IPS-15b (cell line): ENCODE data around the gene TIMM22.
A peak's percentile ranks its signal among the peaks of the same experiment; 100 is the strongest.

Experiments used
- H3K27me3 ChIP-seq: one replicate; pipeline ENCODE4 v1.6.1; 2013; ENCODE audit warnings: low read length; ENCODE audit not compliant: control insufficient read depth, insufficient read depth
- H3K36me3 ChIP-seq: one replicate; pipeline ENCODE4 v1.6.1; 2013; ENCODE audit warnings: low read length; ENCODE audit not compliant: control insufficient read depth, insufficient read depth
- H3K4me1 ChIP-seq: one replicate; pipeline ENCODE4 v1.6.1; 2013; ENCODE audit warnings: mild to moderate bottlenecking, low read length; ENCODE audit not compliant: control insufficient read depth, insufficient read depth
- H3K4me3 ChIP-seq: one replicate; pipeline ENCODE4 v1.5.1; 2013; ENCODE audit warnings: low read depth, low read length
- H3K9ac ChIP-seq: one replicate; pipeline ENCODE4 v1.6.1; 2013; ENCODE audit warnings: low read depth, mild to moderate bottlenecking, low read length
- H3K9me3 ChIP-seq: one replicate; pipeline ENCODE4 v1.6.1; 2013; ENCODE audit warnings: mild to moderate bottlenecking, low read length; ENCODE audit not compliant: control insufficient read depth, insufficient read depth

Gene TIMM22

GRCh38 chr17:1012823-1013728 is 16.1 kb downstream of the TIMM22 start:
- Histone ChIP-seq H3K4me1 (no peaks in the 10 kb centered on the region), H3K4me3 (no peak overlapping the region), H3K9ac (no peak overlapping the region), H3K27me3 (no peaks in the 10 kb centered on the region), H3K36me3 (peaks cover 6% of the 10 kb centered on the region), H3K9me3 (no peaks in the 10 kb centered on the region)

GRCh38 chr17:1013729-1014090 is 16.8 kb downstream of the TIMM22 start:
- Histone ChIP-seq H3K4me3 (no peak overlapping the region), H3K9ac (no peak overlapping the region), H3K36me3 (peaks cover 6% of the 10 kb centered on the region), H3K9me3 (no peaks in the 10 kb centered on the region), H3K27me3 (no peaks in the 10 kb centered on the region), H3K4me1 (no peaks in the 10 kb centered on the region)

GRCh38 chr17:1018547-1018946 is 21.6 kb downstream of the TIMM22 start:
- no peaks in the 10 kb centered on the region for H3K36me3 ChIP-seq
- H3K4me1 ChIP-seq, result no peaks in the 10 kb centered on the region
- H3K9me3 ChIP-seq, result no peaks in the 10 kb centered on the region
- no peaks in the 10 kb centered on the region for H3K27me3 ChIP-seq
- H3K4me3 ChIP-seq, result no peak overlapping the region
- H3K9ac ChIP-seq, result no peak overlapping the region

- Histone ChIP-seq H3K27me3 (no peaks in the 10 kb centered on the region), H3K4me1 (no peaks in the 10 kb centered on the region), H3K36me3 (no peaks in the 10 kb centered on the region), H3K4me3 (no peak overlapping the region), H3K9me3 (no peaks in the 10 kb centered on the region), H3K9ac (no peak overlapping the region)
Measured at GRCh38 chr17:1019451-1019850, 22.5 kb downstream of the TIMM22 start.

GRCh38 chr17:1021147-1021546 is 24.2 kb downstream of the TIMM22 start:
- H3K9ac ChIP-seq, result peak overlapping the region; percentile 65
- no peaks in the 10 kb centered on the region for H3K27me3 ChIP-seq
- H3K36me3 ChIP-seq, result no peaks in the 10 kb centered on the region
- no peaks in the 10 kb centered on the region for H3K9me3 ChIP-seq
- no peak overlapping the region for H3K4me3 ChIP-seq
- H3K4me1 ChIP-seq, result no peaks in the 10 kb centered on the region

GRCh38 chr17:1022278-1023024 is 25.5 kb downstream of the TIMM22 start:
- no peaks in the 10 kb centered on the region for H3K4me1 ChIP-seq
- H3K9me3 ChIP-seq, result no peaks in the 10 kb centered on the region
- H3K4me3 ChIP-seq, result no peak overlapping the region
- no peaks in the 10 kb centered on the region for H3K27me3 ChIP-seq
- H3K9ac ChIP-seq, result no peak overlapping the region
- no peaks in the 10 kb centered on the region for H3K36me3 ChIP-seq

- H3K9ac ChIP-seq, result no peak overlapping the region
- H3K4me1 ChIP-seq, result no peaks in the 10 kb centered on the region
- H3K4me3 ChIP-seq, result no peak overlapping the region
- H3K9me3 ChIP-seq, result no peaks in the 10 kb centered on the region
- no peaks in the 10 kb centered on the region for H3K36me3 ChIP-seq
- H3K27me3 ChIP-seq, result no peaks in the 10 kb centered on the region
Measured at GRCh38 chr17:1024076-1024475, 27.1 kb downstream of the TIMM22 start.

GRCh38 chr17:1025733-1026598 is 29.0 kb downstream of the TIMM22 start:
- Histone ChIP-seq H3K4me3 (no peak overlapping the region), H3K9ac (peak overlapping the region; percentile 47), H3K9me3 (no peaks in the 10 kb centered on the region), H3K4me1 (no peaks in the 10 kb centered on the region), H3K36me3 (no peaks in the 10 kb centered on the region), H3K27me3 (peaks cover 3% of the 10 kb centered on the region)

- H3K27me3 ChIP-seq, result peaks cover 3% of the 10 kb centered on the region
Measured at GRCh38 chr17:1026599-1026975, 29.7 kb downstream of the TIMM22 start.

GRCh38 chr17:1027044-1027443 is 30.1 kb downstream of the TIMM22 start:
- Histone ChIP-seq H3K9me3 (no peaks in the 10 kb centered on the region), H3K4me3 (no peak overlapping the region), H3K9ac (no peak overlapping the region), H3K27me3 (peaks cover 3% of the 10 kb centered on the region), H3K36me3 (no peaks in the 10 kb centered on the region), H3K4me1 (no peaks in the 10 kb centered on the region)

More at GRCh38 chr17:1026599-1026975, 29.7 kb downstream of the TIMM22 start:
- Histone ChIP-seq H3K4me3 (no peak overlapping the region), H3K9me3 (no peaks in the 10 kb centered on the region), H3K9ac (no peak overlapping the region), H3K4me1 (no peaks in the 10 kb centered on the region), H3K36me3 (no peaks in the 10 kb centered on the region)

GRCh38 chr17:1029196-1029921 is 32.4 kb downstream of the TIMM22 start:
- H3K9ac ChIP-seq, result no peak overlapping the region
- H3K4me1 ChIP-seq, result no peaks in the 10 kb centered on the region
- no peak overlapping the region for H3K4me3 ChIP-seq
- peaks cover 7% of the 10 kb centered on the region for H3K27me3 ChIP-seq
- no peaks in the 10 kb centered on the region for H3K36me3 ChIP-seq
- no peaks in the 10 kb centered on the region for H3K9me3 ChIP-seq
